Ovary (tissue), 3 donors: Measurements from ENCODE around the gene PDZRN3.

Experiments used
- POLR2A ChIP-seq: fragments of 450-650 bp; IDR thresholded peaks from one replicate; pipeline ENCODE4 v1.6.1; 2017; ENCODE audit warnings: antibody characterized with exemption, mild to moderate bottlenecking, moderate library complexity
- TF ChIP-seq, protein P1 (sequence below), 3 donors: fragments of 450-650 bp in 2 of 3; fragments of 200-600 bp in 1 of 3; IDR thresholded peaks; one replicate each; pipeline versions ENCODE4 v1.5.1 to v1.8.0; 2016 to 2022; ENCODE audit warnings: antibody characterized with exemption in 3 of 3, mild to moderate bottlenecking in 1 of 3
- donor health status: DM: no; HTN: no; CAD: no.

DNA sequence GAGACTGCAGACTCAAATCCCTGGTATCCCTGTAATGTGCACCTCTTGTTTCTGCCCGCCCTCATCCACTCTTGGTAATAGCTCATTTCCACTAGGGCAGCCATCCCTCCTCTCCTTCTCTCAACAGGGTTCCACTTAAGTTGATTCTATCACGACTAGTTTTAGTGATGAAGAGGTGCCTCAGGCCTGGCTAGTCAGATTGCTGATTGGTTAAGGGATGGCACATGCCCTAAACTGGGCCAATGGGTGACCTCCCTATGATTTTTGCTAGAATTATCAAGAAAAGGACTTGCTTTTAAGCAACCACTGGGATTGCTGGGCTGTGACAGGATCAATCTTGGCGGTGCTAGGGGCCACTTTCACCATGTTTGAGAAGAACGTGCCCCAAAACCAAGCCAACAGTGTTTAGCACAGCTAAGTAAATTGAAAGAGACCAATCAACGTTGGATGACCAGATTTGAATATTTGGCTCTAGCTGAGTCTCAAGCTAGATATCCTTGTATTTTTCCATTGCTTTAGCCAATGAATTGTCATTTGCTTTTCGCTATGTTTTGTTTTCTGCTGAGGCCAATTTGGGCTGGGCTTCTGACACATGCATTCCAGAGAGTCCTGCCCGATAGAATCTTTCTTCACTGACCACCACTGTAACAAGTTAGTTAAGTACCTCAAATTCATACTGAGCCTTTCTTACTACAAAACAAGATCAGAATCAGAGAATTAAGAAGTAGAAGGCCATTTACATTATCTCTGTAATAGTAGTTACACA, 131.0 kb downstream of the PDZRN3 start:
- no peak for TF ChIP-seq POLR2A
- TF ChIP-seq, protein P1, sequence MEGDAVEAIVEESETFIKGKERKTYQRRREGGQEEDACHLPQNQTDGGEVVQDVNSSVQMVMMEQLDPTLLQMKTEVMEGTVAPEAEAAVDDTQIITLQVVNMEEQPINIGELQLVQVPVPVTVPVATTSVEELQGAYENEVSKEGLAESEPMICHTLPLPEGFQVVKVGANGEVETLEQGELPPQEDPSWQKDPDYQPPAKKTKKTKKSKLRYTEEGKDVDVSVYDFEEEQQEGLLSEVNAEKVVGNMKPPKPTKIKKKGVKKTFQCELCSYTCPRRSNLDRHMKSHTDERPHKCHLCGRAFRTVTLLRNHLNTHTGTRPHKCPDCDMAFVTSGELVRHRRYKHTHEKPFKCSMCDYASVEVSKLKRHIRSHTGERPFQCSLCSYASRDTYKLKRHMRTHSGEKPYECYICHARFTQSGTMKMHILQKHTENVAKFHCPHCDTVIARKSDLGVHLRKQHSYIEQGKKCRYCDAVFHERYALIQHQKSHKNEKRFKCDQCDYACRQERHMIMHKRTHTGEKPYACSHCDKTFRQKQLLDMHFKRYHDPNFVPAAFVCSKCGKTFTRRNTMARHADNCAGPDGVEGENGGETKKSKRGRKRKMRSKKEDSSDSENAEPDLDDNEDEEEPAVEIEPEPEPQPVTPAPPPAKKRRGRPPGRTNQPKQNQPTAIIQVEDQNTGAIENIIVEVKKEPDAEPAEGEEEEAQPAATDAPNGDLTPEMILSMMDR (IDR thresholded peaks at IDR 0.05) = no peak
